Femur (tissue), 1 donor: ENCODE measurements around the gene UPB1.

Source experiments
- DNase-seq: peaks from one replicate; pipeline ENCODE4 v3.0.0-alpha.2; 2017

UPB1 gene

DNA sequence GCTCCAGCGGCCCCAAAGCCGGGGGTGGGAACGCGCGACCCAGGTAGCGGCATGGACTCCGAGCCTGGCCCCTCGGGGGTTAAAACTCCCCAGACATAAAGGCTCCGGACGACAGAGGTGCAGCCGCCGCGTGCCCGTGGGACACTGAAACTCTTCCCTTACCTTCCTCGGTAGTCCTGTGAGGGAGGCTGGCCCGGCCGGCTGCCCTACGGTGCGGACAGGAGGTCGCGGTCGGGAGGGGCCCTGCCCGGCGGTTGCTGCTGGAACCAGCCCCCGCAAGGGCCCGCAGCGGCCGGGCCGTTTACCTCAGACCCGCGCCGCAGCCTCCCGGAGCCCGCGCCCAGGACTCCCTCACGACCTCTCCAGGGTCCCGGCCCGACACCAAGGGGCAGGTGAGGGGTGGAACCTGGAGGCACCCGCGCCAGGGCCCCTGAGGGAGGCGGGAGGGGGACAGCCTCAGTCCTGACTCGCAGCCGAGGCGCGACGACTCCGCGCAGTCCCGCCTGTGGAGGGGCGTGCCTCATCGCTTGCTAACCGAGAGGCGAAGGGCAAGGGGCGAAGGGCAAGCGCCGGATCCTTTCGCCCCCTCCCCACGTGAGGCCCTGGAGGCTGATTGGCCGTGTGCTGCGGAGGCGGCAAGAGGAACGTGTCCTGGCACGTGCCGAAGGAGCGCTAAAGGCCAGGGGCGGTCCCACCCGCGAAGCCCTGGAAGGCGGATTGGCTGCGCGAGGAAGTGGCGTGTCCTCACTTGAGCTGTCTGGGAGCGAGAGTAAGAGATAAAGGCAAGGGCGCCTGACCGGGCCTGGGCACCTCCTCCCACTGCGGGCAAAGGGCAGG lies at the start of gene UPB1:
UPB1 (plus strand) TSS at position 805 of the 837 bp plus-strand sequence. CDS start 72 bp downstream, outside the sequence.
- DNase-seq, result peak; percentile 21

DNA sequence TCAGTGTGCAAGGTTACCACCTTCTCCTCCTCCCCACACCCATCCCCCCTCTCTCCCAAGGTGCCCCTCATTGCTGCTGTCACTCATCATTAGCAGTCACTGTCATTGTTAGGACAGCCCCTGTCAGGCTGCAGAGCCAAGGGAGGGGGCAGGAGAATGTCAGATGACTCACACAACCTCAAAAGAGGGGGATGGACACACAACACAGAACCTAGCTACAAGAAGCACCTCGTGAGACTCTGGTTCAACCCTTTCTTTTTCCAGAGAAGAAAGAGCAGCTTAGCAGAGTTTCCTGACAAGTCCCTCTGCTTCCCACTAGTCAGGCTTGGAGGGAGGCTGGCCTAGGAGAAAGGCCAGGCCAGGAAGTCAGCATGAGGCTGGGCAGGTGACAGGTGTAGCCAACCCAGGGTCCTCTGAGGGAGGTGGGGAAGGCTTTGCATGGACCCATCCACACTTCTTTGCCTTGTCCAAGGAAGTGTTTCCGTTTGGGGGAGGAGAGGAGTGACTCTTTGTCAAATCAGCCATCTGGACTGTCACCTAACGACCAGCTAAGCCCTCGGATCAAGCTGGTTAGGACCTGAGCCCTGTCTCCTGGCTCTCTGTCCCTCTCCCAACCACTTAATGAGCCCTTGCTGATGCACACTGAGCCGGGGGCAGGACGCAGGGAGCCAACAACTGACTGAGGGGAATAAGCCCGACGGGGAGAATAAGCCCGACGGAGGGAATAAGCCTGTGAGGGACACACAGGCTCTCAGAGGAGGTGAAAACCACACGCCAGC lies 49.5 kb upstream of the UPB1 start:
- DNase-seq, result no peak

DNA sequence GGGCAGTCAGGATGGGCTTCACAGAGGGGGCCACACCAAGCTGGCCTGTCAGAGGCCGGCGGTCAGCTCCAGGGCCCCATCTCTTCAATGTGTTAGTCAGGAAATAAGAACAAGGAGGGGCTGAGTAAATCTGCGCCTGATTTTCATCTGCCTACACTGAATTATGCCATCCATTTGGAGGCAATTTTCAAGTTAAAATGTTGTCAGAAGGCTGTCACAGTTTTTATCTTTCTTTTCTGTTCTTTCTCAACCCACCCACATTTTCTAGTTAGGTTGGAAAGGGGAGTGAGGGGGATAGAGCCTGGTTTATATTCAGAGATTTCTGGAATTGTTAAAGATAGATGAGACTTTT lies 48.9 kb upstream of the UPB1 start:
- DNase-seq, result no peak

DNA sequence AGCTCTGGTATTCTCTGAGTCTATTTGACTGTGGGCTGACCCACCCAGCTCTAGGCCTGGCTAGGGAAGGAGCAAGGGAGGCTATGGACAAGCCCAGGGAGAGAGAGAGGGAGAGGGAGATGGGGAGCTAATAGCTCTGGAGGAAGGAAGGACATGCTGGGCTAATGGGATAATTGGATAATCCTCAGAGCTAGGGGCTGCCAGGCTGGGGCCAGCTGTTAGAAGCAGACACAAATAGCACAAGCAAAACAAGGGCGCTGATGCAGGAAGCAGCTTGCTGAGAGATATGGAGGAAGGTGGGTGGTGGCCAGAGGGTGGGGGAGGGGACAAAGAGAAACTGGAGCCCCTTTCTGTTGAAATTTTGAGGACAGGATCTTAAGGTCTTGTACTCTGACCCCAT lies 44.5 kb upstream of the UPB1 start:
- DNase-seq, result peak; percentile 70

DNA sequence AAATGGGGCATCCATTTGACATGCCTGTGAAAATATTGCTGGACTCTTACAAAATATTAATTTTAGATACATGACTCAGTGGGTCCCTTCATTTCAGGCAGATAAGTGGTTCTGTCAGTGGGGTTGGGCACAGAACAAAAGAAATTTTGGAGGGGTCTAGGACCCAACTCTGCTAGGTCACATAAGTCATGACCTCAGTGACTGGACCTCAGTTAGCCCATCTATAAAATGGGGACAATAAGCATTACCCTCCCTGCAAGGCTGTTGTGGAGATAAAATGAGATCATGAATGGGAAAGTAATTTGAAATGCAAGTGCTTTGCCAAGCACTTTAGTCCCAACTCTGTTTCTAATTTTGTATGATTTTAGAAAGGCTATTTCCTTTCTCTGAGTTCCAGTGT lies 44.0 kb upstream of the UPB1 start:
- no peak for DNase-seq

DNA sequence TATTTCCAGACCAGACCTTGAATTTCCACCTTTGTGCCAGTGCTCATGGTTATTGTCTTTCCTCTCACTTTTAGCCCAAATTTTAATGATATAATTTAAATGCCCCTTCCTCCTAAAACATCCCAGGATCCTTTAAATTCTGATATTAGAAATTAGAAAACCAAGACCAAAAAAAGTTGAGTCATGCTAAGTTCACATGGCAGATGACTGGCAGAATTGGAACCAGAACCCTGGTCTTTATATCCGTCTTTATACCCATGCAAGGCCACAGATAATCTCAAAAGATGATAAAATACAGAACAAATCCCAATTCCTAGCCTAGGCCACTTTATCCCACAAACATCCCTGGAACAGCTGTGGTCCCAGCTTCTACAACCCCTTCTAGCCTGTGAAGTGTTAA lies 41.3 kb upstream of the UPB1 start:
- DNase-seq, result no peak

DNA sequence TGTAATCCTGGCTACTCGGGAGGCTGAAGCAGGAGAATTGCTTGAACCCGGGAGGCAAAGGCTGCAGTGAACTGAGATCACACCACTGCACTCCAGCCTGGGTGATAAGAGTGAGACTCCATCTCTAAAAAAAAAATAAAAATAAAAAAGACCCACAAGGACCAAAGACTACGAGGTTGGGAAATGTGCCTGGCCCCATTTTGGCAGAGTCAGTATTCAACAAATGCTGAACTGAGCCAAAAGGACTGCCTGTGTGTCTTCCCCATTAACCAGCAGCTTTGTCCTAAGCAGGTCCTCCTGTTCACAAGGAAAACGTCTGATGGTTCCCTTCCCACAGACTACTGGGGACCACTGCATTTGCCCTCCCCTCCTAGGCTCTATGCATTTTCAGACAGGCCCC lies 40.1 kb upstream of the UPB1 start:
- no peak for DNase-seq

DNA sequence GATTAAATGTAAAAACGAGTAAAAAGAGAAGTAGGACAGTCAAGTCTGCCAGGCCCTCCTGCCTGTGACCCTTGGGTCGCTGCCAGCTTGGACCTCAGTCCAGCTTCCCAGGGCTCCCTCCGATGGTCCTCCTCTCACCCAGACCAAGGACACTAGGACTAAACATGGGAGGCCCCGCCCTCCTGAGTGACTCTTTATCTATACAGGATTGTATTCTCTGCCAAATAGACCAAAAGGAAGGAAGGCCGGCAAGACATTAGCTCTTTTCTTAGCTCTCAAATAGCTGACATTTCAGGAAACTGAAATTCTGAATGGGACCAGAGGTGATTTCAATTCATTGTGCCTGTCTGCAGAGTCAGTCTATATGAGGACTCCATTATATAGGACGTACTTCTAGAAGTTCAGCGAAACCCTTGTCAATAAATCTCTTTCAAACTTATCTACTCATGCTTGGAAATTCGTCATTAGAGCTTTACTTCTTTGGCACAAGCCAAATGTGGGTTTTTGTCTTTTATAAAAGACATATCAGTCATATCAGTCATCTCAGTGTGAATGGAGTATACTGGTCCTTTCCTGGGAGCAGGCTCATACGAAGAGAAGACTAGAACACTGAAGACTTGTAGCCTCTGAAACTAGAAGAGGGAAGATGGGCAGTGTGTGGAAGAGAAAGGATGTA lies 39.2 kb upstream of the UPB1 start:
- no peak for DNase-seq

DNA sequence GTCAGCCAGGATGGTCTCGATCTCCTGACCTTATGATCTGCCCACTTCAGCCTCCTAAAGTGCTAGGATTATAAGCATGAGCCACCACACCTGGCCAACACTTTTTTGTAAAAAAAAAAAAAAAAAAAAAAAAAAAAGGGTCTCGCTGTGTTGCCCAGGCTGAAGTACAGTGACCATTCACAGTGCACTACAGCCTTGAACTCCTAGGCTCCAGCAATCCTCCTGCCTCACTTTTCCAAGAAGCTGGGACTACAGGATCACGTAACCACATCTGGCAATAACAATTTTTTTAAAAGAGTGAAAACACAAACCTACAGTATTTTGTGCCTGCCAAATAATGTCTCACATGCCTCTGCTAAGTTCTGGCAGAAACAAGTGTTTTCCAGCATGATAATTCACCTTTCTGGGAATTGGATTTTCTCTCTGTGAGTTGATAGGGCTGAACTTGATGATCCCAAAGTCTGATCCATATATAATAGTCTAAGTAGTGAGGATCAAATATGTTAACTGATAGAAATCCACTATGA lies 37.2 kb upstream of the UPB1 start:
- no peak for DNase-seq

DNA sequence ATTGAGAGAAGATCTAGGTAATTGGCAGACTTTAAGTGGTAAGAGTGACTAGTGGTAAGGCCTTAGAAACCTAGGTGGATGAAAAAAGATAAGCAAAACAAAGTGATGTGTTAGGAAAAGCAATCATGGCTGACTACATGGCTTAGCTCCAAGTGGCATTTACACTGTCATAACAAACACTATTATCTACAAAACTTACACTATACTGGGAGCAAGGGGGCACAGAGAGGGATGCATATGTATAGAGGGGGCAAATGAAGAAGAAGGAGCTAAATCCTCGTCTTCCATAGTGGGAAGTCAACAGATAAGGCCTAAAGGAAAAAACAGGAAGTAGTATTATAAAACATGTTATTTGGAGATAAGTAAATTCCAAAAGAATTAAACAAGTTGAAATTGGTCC lies 35.2 kb upstream of the UPB1 start:
- DNase-seq, result no peak

DNA sequence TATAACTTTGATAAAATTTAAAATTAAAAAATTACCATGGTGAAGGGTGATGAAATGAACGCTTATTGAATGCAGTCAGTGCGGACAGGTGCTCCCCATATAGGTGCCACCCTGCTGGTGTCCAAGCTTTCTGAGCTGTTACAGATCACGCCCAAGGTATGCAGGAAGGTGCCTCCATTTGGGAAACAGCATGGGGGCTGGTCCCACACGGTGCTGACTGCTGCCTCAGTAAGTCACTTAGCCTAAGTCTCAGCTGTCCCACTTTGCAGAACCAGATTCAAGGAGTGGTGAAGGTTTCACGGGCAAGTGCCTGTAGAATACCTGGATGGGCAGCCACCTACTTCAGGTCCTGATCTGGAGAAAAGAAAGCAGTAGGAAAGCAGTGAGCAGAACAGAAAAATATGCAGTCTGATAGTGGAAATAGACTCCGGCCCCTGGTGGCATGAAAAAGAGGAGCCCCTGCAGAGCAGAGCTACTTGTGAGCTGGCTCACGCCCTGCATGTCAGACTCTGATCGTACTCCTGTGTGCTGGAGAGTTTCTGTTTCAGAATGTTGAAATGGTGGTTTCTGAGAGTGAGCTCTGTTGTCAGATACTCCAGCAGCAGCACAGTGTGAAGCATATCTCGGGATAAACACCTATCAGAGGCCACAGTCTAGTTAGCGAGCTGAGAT lies 34.6 kb upstream of the UPB1 start:
- DNase-seq, result no peak

DNA sequence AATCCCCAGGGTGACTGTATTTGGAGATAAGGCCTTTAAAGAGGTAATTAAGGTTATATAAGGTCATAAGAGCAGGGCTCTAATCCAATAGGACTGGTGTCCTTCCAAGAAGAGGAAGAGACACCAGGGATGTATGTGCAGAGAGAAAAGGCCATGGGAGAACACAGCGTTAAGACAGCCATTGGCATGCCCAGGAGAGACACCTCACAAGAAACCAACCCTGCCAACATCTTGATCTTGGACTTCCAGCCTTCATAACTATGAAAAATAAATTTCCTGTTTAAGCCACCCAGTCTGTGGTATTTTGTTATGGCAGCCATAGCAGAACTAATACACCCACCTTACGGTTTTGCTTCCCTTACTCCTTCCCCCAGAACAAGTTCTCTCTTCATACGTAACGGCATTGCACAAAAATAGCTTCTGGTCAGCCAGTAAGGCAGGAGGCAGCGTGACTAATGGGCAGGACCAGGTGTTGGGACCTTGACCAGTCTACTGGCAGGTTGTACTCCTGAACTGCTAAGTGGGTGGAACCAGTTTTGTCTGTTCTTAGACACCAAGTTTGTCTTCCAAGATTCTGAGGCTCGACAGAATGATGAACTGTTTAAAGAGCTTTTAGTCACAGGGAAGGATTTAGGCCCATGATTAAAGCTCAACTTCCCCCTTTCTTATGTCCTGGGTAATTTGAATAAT lies 31.9 kb upstream of the UPB1 start:
- DNase-seq, result no peak

DNA sequence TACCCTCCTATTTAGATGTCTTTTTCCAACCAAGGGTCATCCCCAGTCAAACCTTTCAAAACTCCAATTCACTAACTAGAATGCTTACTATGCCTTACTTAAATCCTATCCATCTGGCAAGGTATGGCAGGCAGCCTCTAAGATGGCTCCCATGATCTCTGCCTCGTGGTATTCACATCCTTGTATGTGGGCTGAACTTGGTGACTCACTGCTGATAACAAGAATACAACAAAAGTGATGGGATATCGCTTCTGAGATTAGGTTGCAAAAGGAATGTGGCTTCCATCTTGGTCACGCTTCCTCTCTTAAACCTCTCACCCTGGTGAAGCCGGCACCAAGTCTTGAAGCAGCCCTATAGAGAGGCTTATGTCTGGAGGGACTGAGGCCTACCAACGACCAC lies 29.6 kb upstream of the UPB1 start:
- DNase-seq, result no peak

DNA sequence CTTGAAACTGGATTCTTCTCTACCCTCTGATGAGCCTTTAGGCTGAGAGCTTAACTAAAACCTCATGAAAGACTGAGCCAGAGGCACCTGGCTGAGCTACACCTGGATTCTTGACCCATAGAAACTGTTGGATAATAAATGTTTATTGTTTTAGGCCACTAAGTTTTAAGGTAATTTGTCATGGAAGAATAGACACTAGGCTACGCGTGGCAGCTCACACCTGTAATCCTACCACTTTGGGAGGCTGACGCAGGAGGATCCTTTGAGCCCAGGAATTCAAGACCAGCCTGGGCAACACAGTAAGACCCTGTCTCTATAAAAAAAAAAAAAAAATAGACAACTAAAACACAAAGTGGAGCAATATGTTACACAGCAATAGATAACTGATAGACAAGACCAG lies 29.2 kb upstream of the UPB1 start:
- DNase-seq, result no peak

DNA sequence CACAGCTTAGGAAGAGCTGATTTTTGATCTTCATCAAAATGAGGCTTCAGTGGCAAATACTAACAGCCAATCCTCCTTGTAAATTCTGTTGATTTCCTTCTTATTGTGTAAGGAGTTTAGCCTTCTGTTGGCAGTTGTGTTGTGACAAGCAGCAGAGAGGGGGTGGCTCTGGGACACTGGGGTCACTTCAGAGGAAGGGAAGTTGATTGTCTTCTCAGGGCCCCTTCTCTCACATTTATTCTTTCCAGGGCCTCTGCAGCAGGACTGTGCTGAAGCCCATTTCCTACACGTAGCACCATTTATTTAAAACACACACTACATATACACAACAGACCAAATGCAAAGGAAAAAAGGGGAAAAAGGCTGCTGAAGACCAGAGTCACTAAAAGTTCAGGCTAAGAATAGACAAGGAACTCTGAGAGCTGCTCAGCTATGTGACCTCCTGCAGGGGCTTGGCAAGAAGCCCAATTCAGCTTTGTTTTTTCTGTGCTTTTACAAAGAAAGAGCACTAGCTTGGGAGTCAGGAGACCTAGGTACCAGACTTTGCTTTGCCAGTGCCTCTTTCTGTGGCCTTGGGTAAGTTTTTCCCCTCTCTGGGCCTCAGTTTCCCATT lies 28.3 kb upstream of the UPB1 start:
- DNase-seq, result peak; percentile 51

DNA sequence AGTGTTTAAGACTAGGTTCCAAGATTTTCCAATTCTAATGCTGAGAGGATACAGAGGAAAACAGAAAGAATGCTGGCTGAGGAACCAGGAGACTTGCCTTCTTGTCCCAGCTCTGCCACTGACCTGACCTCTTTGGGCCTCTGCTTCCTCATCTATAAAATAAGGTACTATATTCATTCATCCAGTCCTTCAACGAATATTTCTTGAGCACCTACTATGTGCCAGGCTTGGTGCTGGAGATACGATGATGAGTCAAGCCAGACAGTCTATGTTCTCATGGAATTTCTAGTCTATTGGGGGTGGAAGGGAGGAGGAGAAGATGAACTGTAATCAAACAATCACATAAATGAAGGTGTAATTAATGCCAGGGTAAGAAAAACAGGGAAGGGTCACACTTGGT lies 27.8 kb upstream of the UPB1 start:
- no peak for DNase-seq

DNA sequence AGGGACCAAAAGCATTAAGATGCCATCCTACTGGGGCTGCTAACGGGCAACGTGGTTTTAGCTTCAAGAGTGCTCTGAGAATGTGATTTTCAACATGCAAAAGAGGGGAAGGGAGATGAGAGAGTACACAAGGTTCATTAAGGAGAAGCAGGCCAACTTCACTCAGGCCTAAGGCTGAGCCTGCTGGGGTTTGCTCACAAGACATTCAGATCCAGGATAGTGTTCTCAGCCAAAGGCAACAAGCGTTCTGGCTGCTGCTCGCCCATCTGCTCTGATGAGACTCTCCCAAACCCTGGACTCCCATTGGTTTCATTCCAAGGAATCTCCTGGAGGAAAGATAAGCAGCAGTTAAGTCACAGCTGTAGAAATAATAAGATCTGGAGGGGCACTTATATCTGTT lies 23.6 kb upstream of the UPB1 start:
- peak; percentile 70 for DNase-seq

DNA sequence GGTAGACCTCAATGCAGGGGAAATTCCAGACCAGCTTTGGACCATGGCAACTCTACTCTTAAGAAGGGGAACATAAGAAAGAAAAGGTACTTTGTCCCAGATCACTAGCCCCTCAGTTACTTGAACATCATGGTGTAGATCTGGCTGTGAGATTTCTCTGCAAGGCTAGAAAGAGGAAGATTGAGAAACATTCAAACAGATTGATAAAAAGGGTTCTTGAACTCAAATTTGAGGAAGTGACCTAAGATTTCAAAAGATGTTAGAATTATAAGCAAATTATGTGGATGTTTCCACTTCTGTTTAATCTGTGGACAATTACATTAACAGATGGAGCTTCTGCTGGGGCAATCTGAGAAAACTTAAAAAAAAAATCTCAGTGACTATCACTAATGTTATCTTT lies 21.8 kb upstream of the UPB1 start:
- DNase-seq, result no peak

DNA sequence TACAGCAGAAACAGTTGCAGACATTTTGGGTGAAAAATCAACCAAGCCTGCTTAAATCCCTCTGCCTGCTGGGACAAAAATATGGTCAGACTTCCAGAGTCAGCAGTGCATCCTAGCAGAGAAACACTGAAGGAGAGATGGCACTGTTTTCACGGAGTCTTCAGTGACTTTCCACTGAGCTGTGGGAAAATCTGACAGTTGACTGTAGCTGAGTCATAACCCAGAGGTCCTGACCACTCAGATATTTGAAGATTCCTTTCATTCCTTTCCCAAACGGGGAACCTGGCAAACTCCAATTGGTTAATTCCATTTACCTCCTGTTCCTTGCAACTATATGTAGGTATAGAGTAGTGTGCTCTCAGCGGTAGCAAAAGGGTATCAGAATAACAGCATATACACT lies 20.9 kb upstream of the UPB1 start:
- no peak for DNase-seq

DNA sequence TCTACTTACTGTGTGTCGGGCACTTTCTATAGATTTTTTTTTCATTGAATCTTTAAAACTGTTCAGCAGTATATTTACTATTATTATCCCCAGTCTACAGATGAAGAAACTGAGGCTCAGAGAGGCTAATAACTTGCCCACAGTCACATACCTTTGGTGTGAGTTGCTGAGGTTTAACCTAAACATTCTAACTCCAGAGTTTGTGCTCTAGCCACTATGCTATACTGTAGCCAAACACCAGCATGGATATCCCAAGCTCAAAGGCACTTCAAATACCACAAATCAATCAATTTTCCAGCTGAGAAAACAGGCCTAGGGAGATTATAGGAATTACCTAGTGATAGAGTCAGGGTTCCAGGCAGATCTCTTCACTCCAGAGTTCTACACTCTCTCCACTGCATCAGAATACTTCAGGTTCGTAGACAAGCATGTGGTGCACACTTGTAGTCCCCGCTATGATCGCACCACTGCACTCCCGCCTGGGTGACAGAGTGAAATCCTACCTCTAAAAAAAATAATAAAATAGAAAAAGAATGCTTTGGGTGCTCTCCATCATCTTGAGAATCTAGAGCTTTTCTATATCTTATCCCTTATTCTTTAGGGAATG lies 20.4 kb upstream of the UPB1 start:
- no peak for DNase-seq

DNA sequence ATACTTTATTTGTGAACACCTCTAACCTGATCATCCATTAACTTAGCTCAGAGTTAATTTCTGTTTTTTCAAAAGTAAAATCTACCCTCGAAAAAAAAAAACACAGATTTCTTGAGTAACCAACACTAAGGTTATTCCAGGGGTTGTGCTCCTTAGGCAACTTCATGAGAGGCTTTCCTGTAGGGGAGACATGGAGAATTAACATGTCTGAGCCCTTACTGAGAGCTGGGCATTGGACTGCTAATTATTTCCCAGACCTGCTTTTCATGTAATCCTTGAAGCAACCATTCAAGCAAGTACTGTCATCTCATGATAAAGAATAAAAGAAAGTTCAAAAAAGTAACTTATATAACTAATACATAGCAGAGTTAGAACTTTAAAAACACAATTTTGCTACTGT lies 13.5 kb upstream of the UPB1 start:
- no peak for DNase-seq

DNA sequence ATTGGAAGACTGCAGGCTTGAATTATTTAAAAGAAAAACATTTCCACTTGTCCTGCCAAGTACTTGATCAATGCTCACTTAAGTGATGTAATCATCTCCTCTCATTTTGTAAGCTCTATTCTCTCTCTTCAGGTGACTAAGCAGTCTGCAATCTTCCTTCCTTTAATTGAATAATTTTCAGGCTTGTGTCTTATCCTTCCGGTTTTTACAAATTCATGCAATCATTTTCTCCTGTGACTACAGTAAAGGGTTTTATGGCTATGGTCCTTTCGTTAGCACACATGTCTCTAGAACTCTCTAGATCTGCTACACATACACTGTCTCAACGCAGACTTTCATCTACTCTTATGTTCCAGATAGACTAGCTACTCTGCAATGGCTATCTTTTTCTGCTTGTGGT lies 12.6 kb upstream of the UPB1 start:
- no peak for DNase-seq
